Measurements from ENCODE around the gene MRGPRD. TPM values are rescaled to one million over a fixed set of nuclear protein-coding genes. Genes with fewer than 3 reads are reported as not detected.
"Not testable (repeated sequence)": the region's sequence is repeated elsewhere in the genome, so short reads cannot be mapped to it uniquely, and the experiment has no call there.

Gene MRGPRD
- polyA plus RNA-seq, 1 donor = 0.62 TPM

DNA sequence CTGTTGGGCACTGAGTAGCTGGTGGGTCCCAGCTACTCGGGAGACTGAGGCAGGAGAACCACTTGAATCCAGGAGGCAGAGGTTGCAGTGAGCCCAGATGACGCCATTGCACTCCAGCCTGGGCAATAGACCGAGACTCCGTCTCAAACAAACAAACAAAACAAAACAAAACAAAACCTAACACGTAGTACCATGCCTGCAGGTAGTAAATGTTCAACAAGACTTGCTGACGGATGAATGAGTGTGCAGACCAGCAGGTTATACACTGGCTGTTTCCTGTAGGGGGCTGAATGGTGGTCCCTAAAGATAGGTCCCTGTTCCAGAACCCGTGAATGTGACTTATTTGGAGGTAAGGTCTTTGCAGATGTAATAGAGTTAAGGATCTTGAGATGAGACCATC, 12.8 kb upstream of the MRGPRD start:
- no peak for DNase-seq (ENCODE audit: low read depth)

DNA sequence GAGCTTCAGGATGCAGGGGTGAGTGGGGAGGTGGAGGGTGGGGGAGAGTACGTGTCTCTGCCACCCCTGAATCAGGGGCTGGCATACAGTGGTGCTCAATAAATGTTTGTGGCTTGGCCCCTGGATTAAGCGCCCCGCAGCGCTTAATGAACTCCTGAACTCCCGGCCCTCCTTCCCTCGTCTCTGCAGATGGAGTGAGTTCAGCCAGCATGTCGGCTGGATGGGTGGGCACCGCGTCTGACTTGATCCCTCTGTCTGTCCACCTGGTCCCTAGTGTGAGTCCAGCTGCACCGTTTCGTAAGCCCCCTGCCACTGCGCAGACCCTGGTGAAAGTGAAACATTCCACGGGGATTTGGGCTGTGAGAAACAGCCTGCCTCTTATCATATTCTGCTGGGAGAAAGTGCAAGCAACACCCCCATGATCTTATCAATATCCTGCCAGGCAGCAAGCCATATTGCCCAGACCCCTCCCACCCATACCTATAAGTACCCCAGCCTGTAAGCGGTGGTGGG, 12.0 kb upstream of the MRGPRD start:
- DNase-seq (ENCODE audit: low read depth) = no peak

DNA sequence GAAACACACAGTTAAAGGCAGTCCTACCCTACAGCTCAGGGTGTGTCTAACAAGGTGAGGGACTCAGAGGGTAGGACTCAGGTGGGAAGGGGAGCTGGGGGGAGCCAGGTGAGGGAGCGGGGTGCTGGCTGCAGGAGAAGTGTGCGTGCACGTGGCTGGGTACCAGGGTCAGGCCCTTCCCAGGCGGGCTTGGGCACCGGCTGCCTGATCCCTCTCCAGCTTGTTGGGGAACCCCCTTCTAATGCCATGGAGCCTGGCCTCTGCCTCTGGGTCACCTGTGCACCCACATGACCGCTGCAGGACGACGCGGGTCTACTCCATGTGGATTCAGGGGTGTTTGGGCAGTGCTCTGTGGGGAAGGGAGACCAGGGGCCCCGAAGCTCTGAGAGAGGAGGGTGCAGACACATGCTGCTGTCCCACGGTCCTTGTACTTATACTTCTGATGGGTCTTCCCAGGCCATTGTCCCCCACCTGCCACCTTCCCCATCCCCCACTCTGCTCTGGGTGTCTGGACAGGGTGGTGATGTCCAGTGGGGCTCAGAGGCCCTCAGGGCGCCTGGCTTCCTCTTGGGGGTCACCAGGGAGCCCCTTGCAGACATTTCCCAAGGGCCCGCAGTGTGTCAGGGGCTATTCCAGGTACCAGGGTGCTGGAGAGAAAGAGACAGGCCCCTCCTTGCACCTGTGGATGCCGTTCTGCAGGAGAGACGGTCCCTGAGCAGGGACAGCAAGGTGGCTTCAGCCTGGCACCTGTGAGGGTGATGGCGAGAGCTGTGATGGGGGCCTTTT, 10.4 kb upstream of the MRGPRD start:
- no peak for DNase-seq (ENCODE audit: low read depth)

- no peak for DNase-seq (ENCODE audit: low read depth)
These were observed 9.3 kb upstream of the MRGPRD start for GRCh38 chr11:68989936-68990606.

DNA sequence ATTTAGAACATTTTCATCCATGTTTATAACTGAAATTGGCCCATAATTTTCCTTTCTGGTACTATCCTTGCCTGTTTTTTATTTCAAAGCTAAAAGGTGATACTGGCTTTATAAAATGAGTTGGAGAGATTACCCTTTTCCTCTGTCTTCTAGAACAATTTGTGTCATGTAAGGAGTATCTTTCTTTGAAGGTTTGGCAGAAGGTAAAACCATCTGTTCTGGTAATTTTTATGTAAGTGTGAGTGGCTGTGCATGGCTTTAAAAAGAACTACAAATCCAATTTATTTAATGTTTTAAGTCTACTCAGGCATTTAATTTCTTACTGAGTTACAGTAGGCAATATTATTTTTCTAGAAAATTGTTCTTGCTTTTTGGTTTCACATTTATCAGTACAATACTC, 7.7 kb upstream of the MRGPRD start:
- DNase-seq (ENCODE audit: low read depth) = no peak

GRCh38 chr11:68987211-68987610, 6.4 kb upstream of the MRGPRD start:
- no peak for DNase-seq (ENCODE audit: low read depth)

- no peak for DNase-seq (ENCODE audit: low read depth)
These were observed 3.0 kb upstream of the MRGPRD start for GRCh38 chr11:68983801-68984200.

DNA sequence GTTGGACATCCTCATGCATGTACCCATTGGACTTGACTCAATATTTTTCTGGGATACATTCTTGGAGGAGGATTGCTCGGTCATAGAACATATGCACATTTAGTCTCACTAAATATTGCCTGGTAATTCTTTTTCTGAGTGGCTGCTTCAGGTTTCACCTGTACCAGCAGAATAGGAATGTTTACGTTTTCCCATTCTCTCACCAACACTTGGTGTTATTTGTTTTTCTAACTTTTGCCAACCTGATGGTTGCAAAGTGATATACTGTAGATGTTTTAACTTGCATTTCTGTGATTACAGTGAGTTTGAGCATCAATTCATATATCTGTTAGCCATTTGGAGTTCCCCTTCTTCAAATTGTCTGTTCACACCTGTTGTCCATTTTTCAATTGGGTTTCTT, 1.3 kb upstream of the MRGPRD start:
- no peak for DNase-seq (ENCODE audit: low read depth)

- no peak for DNase-seq (ENCODE audit: low read depth)
These were observed 633 bp downstream of the MRGPRD start for GRCh38 chr11:68979931-68980775.

DNA sequence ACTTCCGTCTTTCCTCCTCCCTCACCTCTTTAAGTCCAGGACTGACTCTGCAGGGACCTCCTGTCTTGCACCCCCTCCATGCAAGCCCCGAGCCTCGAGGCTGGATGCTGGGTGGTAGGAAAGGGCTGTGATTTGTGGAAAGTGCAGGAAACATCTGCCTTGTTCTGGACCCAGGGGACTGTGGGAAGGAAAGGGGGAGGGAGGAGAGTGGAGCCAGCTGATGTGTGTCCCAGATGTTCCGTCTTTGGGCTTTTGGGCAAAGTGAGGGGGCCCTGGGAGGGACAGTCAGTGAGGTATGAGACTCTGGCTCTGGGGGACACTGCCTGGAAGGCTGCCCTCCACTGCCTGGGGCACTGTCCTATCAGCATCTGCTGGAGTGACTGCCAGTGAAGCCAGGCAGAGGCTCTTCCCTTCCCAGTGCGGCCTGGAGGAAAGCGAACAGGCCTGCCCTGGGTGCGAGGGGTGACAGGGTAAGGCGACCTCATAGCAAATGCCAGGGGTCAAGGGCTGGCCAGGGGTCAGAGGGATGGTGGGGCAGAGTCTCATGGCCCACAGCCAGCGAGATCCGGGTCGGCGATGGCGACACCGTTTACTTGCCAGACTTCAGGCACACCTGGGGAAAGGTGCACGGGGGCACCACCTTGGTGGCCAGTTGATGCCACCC, 1.7 kb downstream of the MRGPRD start:
- no peak for DNase-seq (ENCODE audit: low read depth)

DNA sequence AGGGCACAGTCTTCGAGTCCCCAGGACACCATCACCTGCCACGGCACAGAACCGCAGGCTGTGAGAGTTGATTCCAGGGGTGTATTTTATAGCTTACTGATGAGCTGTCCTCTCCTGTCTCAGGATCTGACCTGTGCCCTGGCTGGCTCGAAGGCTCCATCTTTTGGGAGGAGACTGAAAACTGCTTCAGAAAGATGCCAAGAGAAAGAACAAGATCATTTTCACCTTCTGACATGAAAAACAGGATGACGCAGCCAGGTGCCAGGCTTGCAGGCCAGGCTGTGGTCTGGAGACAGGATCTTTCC, 2.2 kb downstream of the MRGPRD start:
- DNase-seq (ENCODE audit: low read depth) = no peak

DNA sequence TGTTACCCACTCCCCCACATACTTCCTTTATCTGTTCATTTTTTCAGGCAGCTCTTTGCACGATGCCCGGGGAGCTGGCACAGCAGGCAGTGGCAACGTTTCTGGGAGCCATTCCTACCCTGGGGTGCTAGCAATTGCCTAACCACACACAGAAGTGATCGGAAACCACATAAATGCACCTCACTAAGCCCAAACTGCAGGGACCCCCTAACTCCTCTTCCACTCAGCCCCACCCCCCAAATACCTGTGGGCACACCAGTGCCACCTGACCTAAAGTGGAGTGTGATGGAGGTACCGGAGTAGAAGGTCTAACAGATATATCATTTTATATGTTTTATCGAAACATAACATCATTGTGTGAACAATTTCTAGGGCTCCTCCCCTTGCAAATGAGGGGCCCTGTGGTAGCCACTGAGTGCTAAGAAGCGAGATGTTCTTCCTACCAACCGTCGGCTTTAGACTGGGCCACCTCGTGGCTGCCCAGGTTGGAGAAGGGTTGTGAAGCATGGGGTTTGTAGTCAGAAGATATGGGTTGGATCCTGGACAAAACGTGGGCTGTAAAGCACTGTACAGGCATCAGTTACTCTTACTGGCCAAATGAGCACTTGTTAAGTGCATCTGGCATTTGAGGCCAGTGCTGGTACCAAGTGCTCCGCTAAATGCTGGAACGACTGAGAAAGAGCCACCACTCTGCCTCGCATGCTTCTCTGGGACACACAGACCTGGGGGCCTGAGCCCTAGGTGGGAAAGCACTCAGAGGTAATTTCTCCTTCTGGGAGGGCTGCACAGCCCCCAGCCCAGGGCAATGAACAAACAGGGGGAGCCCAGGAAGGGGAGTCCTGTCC, 2.8 kb downstream of the MRGPRD start:
- DNase-seq (ENCODE audit: low read depth) = no peak

- DNase-seq (ENCODE audit: low read depth) = no peak
These were observed 4.2 kb downstream of the MRGPRD start for GRCh38 chr11:68976563-68976962.

GRCh38 chr11:68976095-68976494, 4.7 kb downstream of the MRGPRD start:
- DNase-seq (ENCODE audit: low read depth) = no peak

- no peak for DNase-seq (ENCODE audit: low read depth)
These were observed 6.2 kb downstream of the MRGPRD start for GRCh38 chr11:68974421-68975194.

GRCh38 chr11:68973706-68974105, 7.1 kb downstream of the MRGPRD start:
- not testable (repeated sequence) for DNase-seq (ENCODE audit: low read depth)

DNA sequence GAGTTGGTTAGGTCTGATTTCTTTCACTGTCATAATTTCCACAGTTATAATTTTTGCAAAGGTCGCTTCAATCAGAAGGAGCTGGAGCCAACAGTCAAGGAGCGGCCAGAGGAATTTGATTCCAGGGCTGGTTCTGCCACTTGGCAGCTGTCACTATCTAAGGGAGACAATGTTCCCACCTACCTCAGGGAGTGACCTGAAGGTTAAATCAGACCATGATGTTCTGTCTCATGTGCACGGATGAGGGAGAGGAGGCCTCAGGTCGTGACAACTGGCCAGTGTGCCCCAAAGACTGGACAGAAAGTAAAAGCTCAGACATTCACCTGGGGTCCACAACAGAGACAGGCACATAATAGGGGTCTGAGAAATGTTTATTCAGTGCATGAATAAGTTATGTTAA, 7.6 kb downstream of the MRGPRD start:
- DNase-seq (ENCODE audit: low read depth) = no peak

DNA sequence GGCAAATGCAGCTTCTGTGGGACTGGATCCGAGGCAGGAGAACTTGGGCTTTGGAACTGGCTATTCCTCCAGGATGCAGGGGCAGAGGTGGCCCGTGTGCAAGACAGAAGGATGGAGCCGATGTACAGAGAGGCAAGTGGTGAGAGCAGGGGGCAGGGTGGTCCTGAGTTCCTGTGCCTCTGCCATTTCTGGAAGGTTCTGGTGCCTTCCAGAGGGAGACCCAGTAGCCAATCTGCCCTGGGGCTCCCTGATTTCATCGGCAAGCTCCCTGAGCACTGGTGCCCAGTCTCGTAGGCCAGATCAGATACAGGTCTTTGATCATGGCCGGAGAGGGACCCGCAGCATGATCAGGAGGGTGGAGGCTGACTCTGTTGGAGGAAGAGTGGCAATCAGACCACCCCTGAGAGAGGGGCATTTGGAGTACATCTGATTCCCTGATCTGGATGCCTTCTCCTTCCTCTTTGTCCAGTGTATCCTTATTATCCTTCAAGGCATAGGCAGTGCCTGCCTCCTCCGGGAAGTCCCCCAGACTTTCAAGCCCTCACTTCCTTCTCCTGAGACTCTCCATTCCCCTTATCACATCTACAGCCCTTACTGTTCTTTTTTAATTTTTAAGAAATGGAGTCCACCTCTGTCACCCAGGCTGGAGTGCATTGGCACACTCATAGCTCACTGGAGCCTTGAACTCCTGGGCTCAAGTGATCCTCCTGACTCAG, 9.7 kb downstream of the MRGPRD start:
- no peak for DNase-seq (ENCODE audit: low read depth)

GRCh38 chr11:68969386-68969785, 11.4 kb downstream of the MRGPRD start:
- DNase-seq (ENCODE audit: low read depth) = no peak
